Effector memory CD8-positive, alpha-beta T cell (primary cell): Measurements from ENCODE around the gene STOM.
"Not testable (repeated sequence)": the region's sequence is repeated elsewhere in the genome, so short reads cannot be mapped to it uniquely, and the experiment has no call there.

ENCODE experiments used
- ATAC-seq: fragments of 150-1000 bp; cut with Tn5 transposase; replicated peaks from 2 replicates; pipeline ENCODE4 v1.10.0; 2021; ENCODE audit warnings: mild to moderate bottlenecking, moderate library complexity
- DNase-seq, 3 experiments: peaks; one replicate each; pipeline ENCODE4 v3.0.0; 2021
- H3K27ac Mint-ChIP-seq, 2 donors: one replicate each; pipeline ENCODE4 v1.8.0; 2022; ENCODE audit warnings: mild to moderate bottlenecking in 2 of 2, mixed read lengths in 2 of 2, moderate library complexity in 2 of 2
- H3K27me3 Mint-ChIP-seq, 2 donors: one replicate each; pipeline ENCODE4 v1.8.0; 2022; ENCODE audit warnings: mixed read lengths in 2 of 2
- H3K36me3 Mint-ChIP-seq: one replicate; pipeline ENCODE4 v1.8.0; 2022; ENCODE audit warnings: mild to moderate bottlenecking, moderate library complexity, mixed read lengths; ENCODE audit not compliant: insufficient read depth
- H3K4me1 Mint-ChIP-seq, 2 donors: one replicate each; pipeline ENCODE4 v1.8.0; 2022; ENCODE audit warnings: low read depth in 2 of 2, mixed read lengths in 2 of 2
- H3K4me3 Mint-ChIP-seq, 2 donors: one replicate each; pipeline ENCODE4 v1.8.0; 2022; ENCODE audit warnings: mild to moderate bottlenecking in 2 of 2, mixed read lengths in 2 of 2, moderate library complexity in 2 of 2
- H3K9me3 Mint-ChIP-seq, 2 donors: one replicate each; pipeline ENCODE4 v1.8.0; 2022; ENCODE audit warnings: mixed read lengths in 2 of 2
- total RNA-seq, 9 experiments: gene quantifications; one replicate each; lab custom pipeline; 2026; lab: John Stamatoyannopoulos, UW

STOM gene, protein sequence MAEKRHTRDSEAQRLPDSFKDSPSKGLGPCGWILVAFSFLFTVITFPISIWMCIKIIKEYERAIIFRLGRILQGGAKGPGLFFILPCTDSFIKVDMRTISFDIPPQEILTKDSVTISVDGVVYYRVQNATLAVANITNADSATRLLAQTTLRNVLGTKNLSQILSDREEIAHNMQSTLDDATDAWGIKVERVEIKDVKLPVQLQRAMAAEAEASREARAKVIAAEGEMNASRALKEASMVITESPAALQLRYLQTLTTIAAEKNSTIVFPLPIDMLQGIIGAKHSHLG
- total RNA-seq = 39.6 to 193 (median 81.5) reads per million in 9 experiments

DNA sequence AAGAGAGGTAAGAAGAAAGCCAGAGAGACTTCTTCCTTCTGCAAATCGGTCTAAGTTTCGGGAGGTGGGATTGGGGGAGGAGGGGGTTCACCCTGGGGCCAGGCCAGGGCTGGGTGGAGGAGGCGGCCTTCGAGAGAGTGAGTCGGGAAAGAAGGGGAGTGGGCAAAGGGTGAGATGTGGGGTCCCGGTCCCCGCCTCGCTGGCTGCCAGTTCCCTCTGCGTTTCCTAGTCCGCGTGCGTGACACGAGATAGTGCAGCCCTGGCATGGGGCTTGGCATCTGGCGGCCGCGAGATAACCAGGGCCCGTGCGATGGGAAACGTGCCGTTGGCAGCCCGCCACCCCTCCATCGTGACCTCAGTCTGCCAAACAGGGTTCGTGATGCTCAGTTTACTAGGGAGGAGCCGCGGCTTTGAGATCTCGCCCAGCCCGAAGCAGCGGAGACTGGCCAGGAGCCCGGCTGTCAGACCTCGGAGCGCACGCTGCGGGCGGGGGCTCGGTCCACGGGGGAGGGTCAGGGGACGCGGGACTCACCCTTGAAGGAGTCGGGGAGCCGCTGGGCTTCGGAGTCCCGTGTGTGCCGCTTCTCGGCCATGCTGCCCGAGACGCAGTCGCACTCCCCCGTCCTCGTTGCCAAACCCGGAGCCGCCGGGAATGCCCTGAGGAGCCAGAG lies at the start of gene STOM:
Gene STOM, minus strand, starts transcription at position 656 of the 671 bp plus-strand sequence. Its CDS starts 63 bp downstream, at position 593.
- Mint-ChIP-seq H3K4me3 (peak within 1 kb of the TSS; percentile 83 to 93), H3K27ac (peak within 1 kb of the TSS; percentile 83 to 88), H3K36me3 (peaks cover 24% of the 10 kb centered on the region), H3K27me3 (no peaks in the 10 kb centered on the region), H3K4me1 (peaks cover 43 to 55% of the 10 kb centered on the region in 2 donors), H3K9me3 (peaks cover 0 to 7% of the 10 kb centered on the region in 2 donors)
- DNase-seq (peak; percentile 75 to 79 (median 76)), ATAC-seq (peak; percentile 67)

- no peaks in the 10 kb centered on the region for H3K4me1 Mint-ChIP-seq
- H3K4me3 Mint-ChIP-seq = no peak overlapping the region
- H3K9me3 Mint-ChIP-seq = no peaks in the 10 kb centered on the region
- no peak overlapping the region for H3K27ac Mint-ChIP-seq
- no peaks in the 10 kb centered on the region for H3K36me3 Mint-ChIP-seq
- DNase-seq (no peak), ATAC-seq (no peak)
- no peaks in the 10 kb centered on the region for H3K27me3 Mint-ChIP-seq
Observed at GRCh38 chr9:121411993-121412392, 41.9 kb upstream of the STOM start.

DNA sequence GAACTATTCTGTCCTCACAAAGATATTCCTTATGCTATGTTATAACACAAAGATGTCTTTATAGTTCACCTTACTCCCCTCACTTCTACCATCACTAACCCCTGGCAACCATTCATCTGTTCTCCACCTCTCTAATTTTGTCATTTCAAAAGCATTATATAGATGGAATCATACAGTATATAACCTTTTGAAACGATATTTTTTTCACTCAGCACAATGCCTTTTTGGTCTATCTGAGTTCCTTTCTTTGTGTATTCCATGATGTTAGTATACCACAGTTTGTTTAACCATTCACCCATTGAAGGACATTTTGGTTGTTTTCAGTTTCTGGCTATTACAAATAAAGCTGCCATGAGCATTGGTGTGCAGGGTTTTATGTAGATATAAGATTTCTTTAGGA lies 35.8 kb upstream of the STOM start:
- Mint-ChIP-seq H3K4me1 (no peaks in the 10 kb centered on the region), H3K27me3 (peaks cover 0 to 4% of the 10 kb centered on the region in 2 donors), H3K36me3 (no peaks in the 10 kb centered on the region), H3K27ac (no peak overlapping the region), H3K9me3 (no peaks in the 10 kb centered on the region), H3K4me3 (no peak overlapping the region)
- ATAC-seq (no peak), DNase-seq (no peak)

DNA sequence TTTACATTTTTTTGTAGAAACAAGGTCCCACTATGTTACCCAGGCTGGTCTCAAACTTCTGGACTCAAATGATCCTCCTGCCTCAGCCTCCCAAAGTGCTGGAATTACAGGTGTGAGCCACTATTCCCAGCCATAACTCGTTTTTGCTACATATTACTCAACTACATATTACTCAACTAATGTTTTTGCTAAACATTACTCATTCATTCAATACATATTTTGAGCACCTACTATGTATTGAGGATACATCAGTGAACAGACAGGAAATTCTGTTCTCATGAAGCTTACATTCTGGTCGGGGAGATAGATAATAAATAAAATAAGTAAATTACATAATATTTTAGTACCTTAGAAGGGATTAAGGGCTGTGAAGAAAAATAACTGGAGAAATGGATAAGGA lies 34.9 kb upstream of the STOM start:
- Mint-ChIP-seq H3K4me1 (no peaks in the 10 kb centered on the region), H3K9me3 (no peaks in the 10 kb centered on the region)

DNA sequence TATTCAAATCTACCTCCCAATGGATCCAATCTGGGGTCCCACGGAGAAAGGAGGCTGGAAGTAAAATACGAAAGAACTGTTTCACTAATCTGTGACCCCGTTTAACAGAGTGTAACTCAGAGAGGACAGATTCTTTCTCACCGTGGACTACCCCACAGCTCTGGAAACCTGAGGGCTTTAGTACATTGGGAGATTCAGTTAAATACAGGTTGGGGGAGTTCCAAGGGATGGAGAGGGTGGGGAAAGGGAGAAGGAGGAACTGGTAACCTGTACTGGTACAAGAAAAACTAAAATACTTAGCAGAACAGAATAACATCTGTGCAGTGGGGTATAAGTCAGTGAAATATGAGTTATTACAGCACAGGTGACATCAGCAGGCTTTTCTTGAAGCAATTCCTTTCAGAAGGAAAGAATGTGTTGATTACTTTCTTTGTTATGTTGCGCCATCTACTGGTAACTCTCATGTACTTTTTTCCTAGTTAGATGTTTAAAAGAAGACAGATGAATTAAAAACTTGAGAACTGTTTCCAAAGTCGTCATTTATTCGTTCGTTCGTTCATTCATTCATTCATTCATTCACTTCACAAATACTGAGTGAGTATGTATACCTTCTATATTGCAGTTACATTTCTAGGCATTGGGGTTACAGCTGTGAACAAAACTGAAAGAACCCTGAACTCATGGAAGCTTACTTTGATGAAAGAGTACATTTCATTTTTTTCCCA lies 30.0 kb upstream of the STOM start:
- Mint-ChIP-seq H3K27ac (no peak overlapping the region), H3K27me3 (peaks cover 0 to 4% of the 10 kb centered on the region in 2 donors), H3K9me3 (no peaks in the 10 kb centered on the region), H3K4me1 (no peaks in the 10 kb centered on the region), H3K4me3 (no peak overlapping the region), H3K36me3 (no peaks in the 10 kb centered on the region)
- peak; percentile 62 for ATAC-seq
- peak; percentile 6 to 33 (median 10) for DNase-seq

More for the DNA sequence above, 34.9 kb upstream of the STOM start:
- Mint-ChIP-seq H3K4me3 (no peak overlapping the region), H3K27ac (no peak overlapping the region), H3K36me3 (no peaks in the 10 kb centered on the region), H3K27me3 (peaks cover 0 to 4% of the 10 kb centered on the region in 2 donors)
- DNase-seq (no peak), ATAC-seq (no peak)

DNA sequence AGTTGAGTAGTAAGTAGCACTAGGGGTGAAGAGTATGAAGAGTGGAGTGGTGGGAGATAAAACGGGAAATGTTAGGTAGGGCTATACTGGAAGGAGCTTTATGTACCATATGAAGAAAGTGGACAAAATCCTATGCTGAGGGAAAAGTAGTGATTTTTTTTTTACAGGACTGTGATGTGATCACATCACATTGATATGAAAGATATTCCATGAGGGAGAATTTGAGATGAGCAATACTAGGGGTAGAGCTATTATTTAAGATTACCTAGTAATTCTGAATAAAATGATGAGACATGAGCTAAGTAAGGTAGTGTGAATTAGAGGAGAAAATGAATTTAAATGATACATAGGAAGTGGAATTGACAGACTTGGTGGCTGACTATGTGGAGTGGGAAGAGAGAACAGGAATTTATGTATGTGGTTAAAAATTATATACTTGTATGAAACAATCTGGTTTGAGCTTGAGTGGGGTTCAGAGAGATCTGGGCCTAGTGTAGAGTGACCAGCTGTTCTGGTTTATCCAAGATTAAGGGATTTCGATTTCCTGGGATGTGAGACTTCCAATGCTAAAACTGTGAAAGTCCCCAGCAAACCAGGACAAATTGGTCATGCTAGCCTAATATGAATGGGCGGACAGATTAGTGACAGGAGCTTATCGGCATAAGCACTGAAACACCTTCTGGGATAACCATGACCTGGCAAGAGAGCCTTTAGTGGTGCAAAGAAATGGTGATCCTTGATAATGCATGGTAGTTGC lies 29.3 kb upstream of the STOM start:
- no peak for ATAC-seq
- H3K4me1 Mint-ChIP-seq = no peaks in the 10 kb centered on the region
- DNase-seq = no peak
- peaks cover 0 to 4% of the 10 kb centered on the region in 2 donors for H3K27me3 Mint-ChIP-seq
- no peak overlapping the region for H3K4me3 Mint-ChIP-seq
- no peak overlapping the region for H3K27ac Mint-ChIP-seq
- no peaks in the 10 kb centered on the region for H3K9me3 Mint-ChIP-seq
- no peaks in the 10 kb centered on the region for H3K36me3 Mint-ChIP-seq

DNA sequence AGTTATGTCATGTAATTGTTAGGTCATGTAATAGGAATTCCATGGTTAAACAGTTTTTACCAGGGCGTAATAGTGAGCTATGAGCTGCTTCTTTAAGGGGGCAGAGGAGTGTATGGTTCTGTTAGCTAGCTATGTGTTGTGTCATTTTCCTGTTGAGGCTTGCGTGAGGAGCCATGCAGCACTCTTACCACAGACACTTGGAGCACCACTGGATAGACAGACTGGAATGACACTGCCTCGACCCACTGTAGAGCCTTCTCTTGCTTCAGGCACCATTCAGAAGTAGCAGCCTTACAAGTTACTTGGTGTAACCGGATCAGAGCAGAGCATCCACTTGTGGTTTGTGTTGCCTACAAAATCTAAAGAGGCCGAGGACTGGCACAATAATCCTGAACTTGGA lies 28.3 kb upstream of the STOM start:
- peaks cover 1 to 3% of the 10 kb centered on the region in 2 donors for H3K4me1 Mint-ChIP-seq
- no peak for DNase-seq
- no peaks in the 10 kb centered on the region for H3K36me3 Mint-ChIP-seq
- H3K4me3 Mint-ChIP-seq = no peak overlapping the region
- no peaks in the 10 kb centered on the region for H3K9me3 Mint-ChIP-seq
- H3K27me3 Mint-ChIP-seq = peaks cover 0 to 4% of the 10 kb centered on the region in 2 donors
- no peak overlapping the region for H3K27ac Mint-ChIP-seq
- no peak for ATAC-seq

- not testable (repeated sequence) for H3K4me3 Mint-ChIP-seq, H3K27ac Mint-ChIP-seq, H3K27me3 Mint-ChIP-seq, H3K9me3 Mint-ChIP-seq, H3K36me3 Mint-ChIP-seq, H3K4me1 Mint-ChIP-seq, DNase-seq, ATAC-seq
Observed at GRCh38 chr9:121397277-121397676, 27.2 kb upstream of the STOM start.

GRCh38 chr9:121395558-121395957 lies 25.5 kb upstream of the STOM start:
- Mint-ChIP-seq H3K9me3 (no peaks in the 10 kb centered on the region), H3K27ac (no peak overlapping the region), H3K4me1 (peaks cover 6 to 9% of the 10 kb centered on the region in 2 donors), H3K4me3 (no peak overlapping the region), H3K27me3 (no peaks in the 10 kb centered on the region), H3K36me3 (no peaks in the 10 kb centered on the region)
- ATAC-seq (no peak), DNase-seq (no peak)

- Mint-ChIP-seq H3K9me3 (no peaks in the 10 kb centered on the region), H3K4me3 (no peak overlapping the region), H3K27me3 (no peaks in the 10 kb centered on the region), H3K27ac (no peak overlapping the region), H3K36me3 (no peaks in the 10 kb centered on the region), H3K4me1 (peaks cover 6 to 9% of the 10 kb centered on the region in 2 donors)
- no peak for ATAC-seq
- DNase-seq = no peak
Observed at GRCh38 chr9:121394292-121394691, 24.2 kb upstream of the STOM start.

- ATAC-seq (no peak), DNase-seq (no peak)
- Mint-ChIP-seq H3K9me3 (no peaks in the 10 kb centered on the region), H3K27ac (peak overlapping the region in 1 of 2 donors; percentile 64), H3K4me3 (no peak overlapping the region), H3K27me3 (no peaks in the 10 kb centered on the region), H3K36me3 (no peaks in the 10 kb centered on the region), H3K4me1 (peaks cover 6 to 9% of the 10 kb centered on the region in 2 donors)
Observed at GRCh38 chr9:121393318-121393717, 23.3 kb upstream of the STOM start.

DNA sequence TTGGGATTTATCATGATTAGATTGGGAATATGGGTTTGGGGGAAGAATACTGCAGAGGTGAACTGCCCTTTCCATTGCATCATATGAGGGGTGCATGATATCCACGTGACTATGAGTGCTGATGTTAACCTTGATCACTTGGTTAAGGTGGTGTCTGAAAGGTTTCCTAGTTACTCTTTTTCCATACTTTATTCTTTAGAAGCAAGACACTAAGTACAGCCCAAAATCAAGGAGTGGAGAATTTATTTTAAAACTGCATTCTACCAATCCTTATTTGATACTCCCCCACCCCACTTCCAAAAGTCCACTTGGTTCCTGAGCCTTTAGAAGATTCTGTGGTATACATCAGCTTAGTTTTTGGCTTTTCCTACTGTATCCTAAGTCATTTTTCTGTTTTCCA lies 20.3 kb upstream of the STOM start:
- ATAC-seq (no peak), DNase-seq (no peak)
- H3K9me3 Mint-ChIP-seq = no peaks in the 10 kb centered on the region
- H3K36me3 Mint-ChIP-seq = no peaks in the 10 kb centered on the region
- H3K27ac Mint-ChIP-seq = no peak overlapping the region
- H3K4me1 Mint-ChIP-seq = peaks cover 6 to 9% of the 10 kb centered on the region in 2 donors
- peaks cover 0 to 9% of the 10 kb centered on the region in 2 donors for H3K27me3 Mint-ChIP-seq
- no peak overlapping the region for H3K4me3 Mint-ChIP-seq
